Heart left ventricle (tissue), 16 donors: ENCODE results near the gene MAP4K2. TPM values are rescaled to one million over a fixed set of nuclear protein-coding genes. Genes with fewer than 3 reads are reported as not detected.

Source experiments
- ATAC-seq, 4 donors: fragments of 200-7000 bp; cut with Tn5 transposase; one replicate each; pipeline ENCODE4 v1.9.1; 2020 to 2022; ENCODE audit warnings: moderate library complexity in 4 of 4, mild to moderate bottlenecking in 3 of 4, moderate number of reproducible peaks in 1 of 4
- DNase-seq, 5 donors: peaks; one replicate each; pipeline ENCODE4 v3.0.0-alpha.2; 2020
- H3K27ac ChIP-seq, 12 donors: fragments of 200-600 bp; sonication (generic) in 4 of 12; one replicate each; pipeline versions ENCODE4 v1.5.0 to v1.8.0; 2016 to 2022; ENCODE audit warnings: mild to moderate bottlenecking in 2 of 12
- H3K27me3 ChIP-seq, 9 donors: fragments of 200-600 bp; sonication (generic) in 2 of 9; one replicate each; pipeline versions ENCODE4 v1.5.1 to v1.8.0; 2016 to 2022; ENCODE audit warnings: mild to moderate bottlenecking in 3 of 9
- H3K36me3 ChIP-seq, 9 donors: fragments of 200-600 bp; sonication (generic) in 2 of 9; one replicate each; pipeline versions ENCODE4 v1.5.0 to v1.8.0; 2018 to 2022; ENCODE audit warnings: mild to moderate bottlenecking in 2 of 9
- H3K4me1 ChIP-seq, 12 donors: fragments of 200-600 bp; sonication (generic) in 4 of 12; one replicate each; pipeline versions ENCODE4 v1.5.0 to v1.8.0; 2016 to 2022; ENCODE audit warnings: mild to moderate bottlenecking in 3 of 12
- H3K4me3 ChIP-seq, 12 donors: fragments of 200-600 bp; sonication (generic) in 4 of 12; one replicate each; pipeline versions ENCODE4 v1.5.0 to v1.8.0; 2017 to 2022; ENCODE audit warnings: mild to moderate bottlenecking in 9 of 12, moderate library complexity in 4 of 12
- H3K9me3 ChIP-seq, 12 donors: fragments of 200-600 bp; sonication (generic) in 4 of 12; one replicate each; pipeline versions ENCODE4 v1.5.0 to v1.8.0; 2016 to 2022; ENCODE audit warnings: mild to moderate bottlenecking in 1 of 12
- CTCF ChIP-seq, 12 donors: fragments of 200-600 bp; sonication (generic) in 4 of 12; IDR thresholded peaks; one replicate each; pipeline versions ENCODE4 v1.5.0 to v1.8.0; 2018 to 2022; ENCODE audit warnings: antibody characterized with exemption in 12 of 12, mild to moderate bottlenecking in 5 of 12
- POLR2A ChIP-seq, 2 donors: fragments of 450-650 bp; IDR thresholded peaks; one replicate each; pipeline ENCODE4 v1.6.1; 2017; ENCODE audit warnings: antibody characterized with exemption in 2 of 2, mild to moderate bottlenecking in 2 of 2, moderate library complexity in 2 of 2
- WGBS, 4 donors: extraction: QIAGEN DNeasy Blood & Tissue Kit in 2 of 4; methylation state at CpG; one replicate each; pipeline versions ENCODE4 v1.1.5 to v1.1.7; 2013 to 2018; 5-methylcytosine and 5-hydroxymethylcytosine counted together
- intact Hi-C, 10 donors: fragments of 100-400 bp; cut with DNase I; formaldehyde crosslinking; loops; one replicate each; pipeline versions ENCODE4 v1.11.1 to v1.14.2; 2022
- polyA plus RNA-seq, 2 donors: library from polyadenylated mRNA; stranded (reverse); fragments of 200-250 nt; gene quantifications; one replicate each; pipeline ENCODE4 v1.2.3, GENCODE V29; 2013
- total RNA-seq, 9 donors: library from RNA; depleted of rRNA in 2 of 9; stranded (reverse); fragments of >200 nt in 2 of 9; fragmentation: NEBNext Ultra II Directional in 3 of 9; extraction: Animal tissue kit (Norgen Biotek cat#: 25700) in 3 of 9; gene quantifications; one replicate each; pipeline versions ENCODE4 v1.1.0 to v1.2.4, GENCODE V29; 2016 to 2023
- donor health status: ischemic (EF 13 %, LVEDD 7.1; RV severe dilation, severe dysfunction).
- donor health status: healthy with polysubstance abuse.
- donor health status: DM: no; HTN: yes; CAD: no.
- donor health status: DM: no; HTN: no; CAD: no.
- donor health status: ischemic (EF 25% LVEDD 6.9; RV normal size, moderate dysfunction).
- donor health status: ischemic (EF 25% LVEDD 5.7; RV mildly dilated, moderate dysfunction).
- donor health status: healthy.
- donor health status: DM: yes; HTN: yes; CAD: no.
- donor health status: ischemic (EF 35%, LVEDD 5.7; RV mildly dilated, moderate dysfunction).
- donor health status: nonischemic (EF 11% LVEDD 7.7; RV severe dilation, severe dysfunction).
- donor health status: DM: yes; HTN: yes; CAD: no.
- donor health status: PGD.
- donor health status: ischemic (EF 29% LVEDD 5.4; RV normal size, mild dysfunction).
- donor health status: nonischemic (EF 23%, LVEDD 6.1; RV moderate dilation, normal function).

The MAP4K2 gene
- total and polyA plus RNA-seq, 11 donors: 7.0 to 27.5 (median 8.6) TPM

- Histone ChIP-seq H3K27ac (peak within 1 kb of the TSS; percentile 22 to 89 (median 76)), H3K4me1 (peaks cover 11 to 66% (median 52%) of the 10 kb centered on the region in 12 donors), H3K27me3 (no peaks in the 10 kb centered on the region), H3K4me3 (peak within 1 kb of the TSS; percentile 2 to 61 (median 44)), H3K36me3 (peaks cover 0 to 35% (median 30%) of the 10 kb centered on the region in 9 donors), H3K9me3 (no peaks in the 10 kb centered on the region)
- peak; percentile 81 to 86 (median 84) for ATAC-seq
- intact Hi-C loops: no loop called here
- TF ChIP-seq POLR2A (IDR thresholded peaks at IDR 0.05): peak; percentile 62 to 74
- peak in 1 of 12 donors; percentile 1 for TF ChIP-seq CTCF (IDR thresholded peaks at IDR 0.05)
- 18 to 25% (median 23%) methylated on average over 19 to 24 of the region's 24 CpGs for WGBS, 4 donors
- peak; percentile 85 to 93 (median 90) for DNase-seq
Observed at GRCh38 chr11:64759722-64760719, 43.0 kb downstream of the MAP4K2 start, which contains the start of gene PYGM. PYGM (minus strand) TSS chr11:64759974; CDS start chr11:64759898, 76 bp downstream.

- H3K9me3 ChIP-seq: no peaks in the 10 kb centered on the region
- DNase-seq: peak in 2 of 5 donors; percentile 31 to 46
- peak overlapping the region; percentile 2 to 61 (median 44) for H3K4me3 ChIP-seq
- 38 to 48% (median 41%) methylated on average over 12 to 21 of the region's 21 CpGs for WGBS, 4 donors
- H3K36me3 ChIP-seq: peaks cover 0 to 28% (median 22%) of the 10 kb centered on the region in 9 donors
- H3K4me1 ChIP-seq: peaks cover 11 to 58% (median 46%) of the 10 kb centered on the region in 12 donors
- TF ChIP-seq CTCF (IDR thresholded peaks at IDR 0.05): no peak
- TF ChIP-seq POLR2A (IDR thresholded peaks at IDR 0.05): no peak
- peak; percentile 5 to 21 (median 16) for ATAC-seq
- H3K27me3 ChIP-seq: no peaks in the 10 kb centered on the region
- intact Hi-C loops: no loop called here
- H3K27ac ChIP-seq: peak overlapping the region; percentile 22 to 89 (median 76)
Observed at GRCh38 chr11:64759131-64759721, 43.8 kb downstream of the MAP4K2 start.

DNA sequence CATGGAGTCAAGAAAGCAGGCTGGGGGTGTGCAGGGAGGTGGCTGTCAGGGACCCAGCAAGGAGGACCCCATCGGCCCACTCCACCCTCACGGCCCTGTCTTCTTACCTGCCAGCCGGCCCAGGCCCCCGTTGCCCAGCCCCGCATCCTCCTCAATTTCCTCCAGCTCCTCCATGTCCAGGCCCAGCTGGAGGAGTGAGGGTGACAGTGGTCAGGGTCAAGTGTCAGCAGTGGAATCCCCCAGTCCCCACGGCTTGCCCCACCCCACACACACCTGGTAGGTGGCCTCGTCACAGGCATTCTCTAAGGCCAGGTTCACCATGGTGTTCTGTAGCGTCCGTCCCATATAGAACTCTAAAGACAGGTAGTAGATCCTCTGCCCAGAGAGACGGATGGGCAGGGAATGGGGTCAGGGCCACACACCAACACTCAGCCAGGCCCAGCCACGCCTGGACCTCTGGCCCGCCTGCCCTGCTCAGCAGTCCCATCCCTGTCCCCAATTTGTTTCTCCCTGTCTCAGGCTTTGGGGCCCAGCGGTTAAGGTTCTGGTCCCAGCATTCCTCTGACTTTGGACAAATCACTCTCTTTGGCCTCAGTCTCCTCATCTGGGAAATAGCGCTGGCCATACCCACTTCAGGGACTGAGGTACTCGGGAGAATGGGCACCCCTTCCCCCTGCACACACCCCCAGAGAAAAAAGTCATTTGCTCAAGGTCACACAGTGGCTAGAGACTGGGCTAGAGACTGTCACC lies 44.5 kb downstream of the MAP4K2 start:
- TF ChIP-seq CTCF (IDR thresholded peaks at IDR 0.05): no peak
- no peak for TF ChIP-seq POLR2A (IDR thresholded peaks at IDR 0.05)
- Histone ChIP-seq H3K27me3 (no peaks in the 10 kb centered on the region), H3K9me3 (no peaks in the 10 kb centered on the region), H3K4me1 (peaks cover 8 to 51% (median 39%) of the 10 kb centered on the region in 12 donors), H3K4me3 (peak overlapping the region in 9 of 12 donors; percentile 36 to 61 (median 49)), H3K36me3 (peaks cover 0 to 20% (median 14%) of the 10 kb centered on the region in 9 donors), H3K27ac (peak overlapping the region in 9 of 12 donors; percentile 71 to 89 (median 79))
- ATAC-seq (no peak), DNase-seq (peak in 1 of 5 donors; percentile 13)
- intact Hi-C loops: no loop called here
- WGBS, 4 donors: 87 to 91% (median 90%) methylated on average over 11 to 15 of the region's 15 CpGs
